HS-27A (cell line): ENCODE measurements around the gene NLRC3.
"Not testable (repeated sequence)": the region's sequence is repeated elsewhere in the genome, so short reads cannot be mapped to it uniquely, and the experiment has no call there.

ENCODE experiments used
- DNase-seq: peaks from one replicate; pipeline ENCODE4 v3.0.0-alpha.2; 2012; ENCODE audit warnings: low read depth, missing footprints

NLRC3 gene

DNA sequence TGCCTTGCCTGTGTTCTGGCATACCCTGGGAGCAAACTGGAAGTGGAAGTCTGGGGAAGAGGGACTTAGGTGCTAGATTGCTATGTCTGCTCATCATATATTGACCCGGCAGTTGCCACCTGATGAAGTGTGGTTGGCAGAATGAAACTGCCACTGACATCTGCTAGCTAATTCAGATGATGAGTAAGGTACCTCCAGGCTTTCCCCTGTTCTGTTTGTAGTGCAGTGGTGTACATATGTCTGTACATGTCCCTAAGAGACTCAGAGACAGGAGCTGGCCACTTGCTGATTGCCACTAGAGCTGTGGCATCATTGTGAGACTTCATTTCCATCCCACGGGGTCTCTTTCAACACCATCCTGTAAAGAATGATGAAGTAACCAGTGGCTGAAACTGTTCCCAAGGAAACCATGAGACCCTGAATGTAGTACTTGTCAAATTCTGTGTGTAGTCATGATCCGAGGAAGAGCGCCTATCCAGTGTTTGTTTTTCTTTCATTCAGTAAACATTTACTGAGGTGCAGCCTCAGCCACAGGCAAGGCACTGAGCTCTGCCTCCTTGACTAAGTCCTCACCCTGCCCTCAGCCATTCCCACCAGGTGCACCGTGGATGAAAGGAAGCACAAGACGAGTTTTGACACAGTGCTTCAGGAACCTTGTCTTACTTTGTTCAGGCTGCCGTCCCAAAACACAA, 63.2 kb downstream of the NLRC3 start:
- DNase-seq, result no peak

DNA sequence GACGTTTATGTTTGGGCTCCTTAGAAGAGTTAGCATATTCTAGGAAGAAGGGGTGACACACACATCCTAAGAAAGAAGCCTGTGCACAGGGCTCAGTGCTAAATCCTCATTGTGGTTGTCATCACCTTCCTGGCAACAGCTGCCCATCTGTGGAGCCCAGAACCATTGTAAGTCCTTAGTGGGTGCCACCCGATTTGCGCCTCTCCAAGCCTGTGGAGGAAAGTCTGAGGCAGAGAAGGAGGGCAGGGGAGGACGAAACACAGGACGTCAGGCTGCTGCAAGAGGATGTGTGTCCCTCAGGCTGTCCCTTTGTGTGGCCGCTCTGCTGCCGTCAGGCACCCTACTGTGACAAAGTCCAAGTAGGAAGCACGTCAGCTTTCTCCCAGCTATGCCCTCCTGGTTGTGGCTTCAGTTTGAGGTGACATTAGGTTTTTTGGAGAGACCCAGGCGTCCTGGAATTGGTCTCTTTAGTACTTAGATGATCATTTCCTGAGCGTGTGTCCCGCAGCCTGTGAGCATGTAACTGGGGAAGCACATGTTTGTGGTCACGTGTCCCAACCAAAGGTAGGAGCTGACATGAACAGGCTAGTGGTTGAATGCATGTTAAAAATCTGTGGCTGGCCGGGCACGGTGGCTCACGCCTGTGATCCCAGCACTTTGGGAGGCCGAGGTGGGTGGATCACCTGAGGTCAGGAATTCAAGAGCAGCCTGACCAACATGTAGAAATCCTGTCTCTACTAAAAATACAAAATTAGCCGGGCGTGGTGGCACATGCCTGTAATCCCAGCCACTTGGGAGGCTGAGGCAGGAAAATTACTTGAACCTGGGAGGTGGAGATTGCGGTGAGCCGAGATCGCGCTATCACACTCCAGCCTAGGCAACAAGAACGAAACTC, 65.7 kb downstream of the NLRC3 start:
- DNase-seq, result no peak

DNA sequence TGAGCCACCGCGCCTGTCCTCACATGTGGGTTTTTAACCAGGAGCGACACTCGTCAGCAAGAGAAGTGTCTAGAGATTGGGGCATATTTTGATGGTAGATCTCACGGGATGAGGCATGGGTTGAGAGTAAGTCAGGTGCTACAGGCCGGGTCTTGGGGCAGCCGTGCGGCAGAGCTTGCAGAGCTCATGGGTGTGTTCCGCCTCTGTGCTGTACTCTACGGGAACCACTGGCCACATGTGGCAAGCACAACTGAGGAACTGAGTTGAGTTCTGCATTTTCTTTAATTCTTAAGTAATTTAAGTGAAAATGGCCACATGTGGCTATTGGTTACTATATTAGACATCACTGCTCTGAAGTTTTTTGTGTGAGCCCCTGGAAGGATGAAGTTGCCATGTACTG, 66.8 kb downstream of the NLRC3 start:
- DNase-seq, result no peak

DNA sequence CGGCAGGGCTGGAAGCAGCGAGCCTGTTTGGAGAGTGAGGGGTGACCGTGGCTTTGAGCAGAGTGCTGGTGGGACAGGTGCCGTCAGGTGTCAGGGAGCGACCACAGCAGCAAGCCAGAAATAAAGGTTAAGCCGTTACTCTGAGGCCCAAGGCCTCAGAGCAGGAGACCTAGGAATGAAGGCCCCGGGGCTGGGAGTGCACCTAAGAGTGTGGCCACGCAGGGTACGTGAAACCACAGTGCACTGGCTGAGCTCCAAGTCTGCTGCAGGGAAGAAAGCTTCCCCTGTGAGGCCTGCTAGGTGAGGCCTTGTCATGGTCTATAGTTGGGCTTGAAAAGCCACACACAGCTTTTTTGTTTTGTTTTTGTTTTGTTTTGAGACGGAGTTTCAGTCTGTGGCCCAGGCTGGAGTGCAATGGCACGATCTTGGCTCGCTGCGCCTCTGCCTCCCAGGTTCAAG, 67.7 kb downstream of the NLRC3 start:
- DNase-seq, result no peak

DNA sequence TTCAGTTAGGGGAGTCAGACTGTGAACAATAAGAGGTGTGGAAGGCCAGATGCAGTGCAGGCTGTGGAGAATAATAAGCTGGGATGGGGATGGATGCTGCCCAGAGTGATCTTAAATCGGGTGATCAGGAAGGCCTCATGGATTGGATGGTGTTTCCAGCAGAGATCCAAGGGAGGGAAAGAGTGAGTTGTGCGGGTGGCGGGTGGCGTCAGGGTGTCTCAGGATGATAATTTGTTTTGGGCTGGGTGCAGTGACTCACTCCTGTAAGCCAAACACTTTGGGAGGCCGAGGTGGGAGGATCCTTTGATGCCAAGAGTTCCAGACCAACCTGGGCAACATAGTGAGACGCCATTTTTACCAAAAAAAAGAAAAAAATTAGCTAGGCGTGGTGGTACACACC, 68.5 kb downstream of the NLRC3 start:
- no peak for DNase-seq

DNA sequence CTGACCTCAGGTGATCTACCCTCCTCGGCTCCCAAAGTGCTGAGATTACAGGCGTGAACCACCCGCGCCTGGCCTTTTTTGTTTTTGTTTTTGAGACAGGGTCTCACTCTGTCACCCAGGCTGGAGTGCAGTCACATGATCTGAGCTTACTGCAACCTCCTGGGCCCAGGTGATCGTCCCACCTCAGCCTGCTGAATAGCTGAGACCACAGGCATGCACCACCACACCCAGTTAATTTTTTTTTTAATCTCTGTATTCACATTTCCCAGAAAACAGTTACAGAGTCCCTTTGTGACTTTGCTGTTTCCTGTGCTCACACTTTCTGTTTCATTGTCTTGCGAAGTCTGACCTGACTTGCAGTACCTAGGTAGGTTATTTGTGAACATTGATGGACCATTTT, 73.7 kb downstream of the NLRC3 start:
- DNase-seq, result no peak

DNA sequence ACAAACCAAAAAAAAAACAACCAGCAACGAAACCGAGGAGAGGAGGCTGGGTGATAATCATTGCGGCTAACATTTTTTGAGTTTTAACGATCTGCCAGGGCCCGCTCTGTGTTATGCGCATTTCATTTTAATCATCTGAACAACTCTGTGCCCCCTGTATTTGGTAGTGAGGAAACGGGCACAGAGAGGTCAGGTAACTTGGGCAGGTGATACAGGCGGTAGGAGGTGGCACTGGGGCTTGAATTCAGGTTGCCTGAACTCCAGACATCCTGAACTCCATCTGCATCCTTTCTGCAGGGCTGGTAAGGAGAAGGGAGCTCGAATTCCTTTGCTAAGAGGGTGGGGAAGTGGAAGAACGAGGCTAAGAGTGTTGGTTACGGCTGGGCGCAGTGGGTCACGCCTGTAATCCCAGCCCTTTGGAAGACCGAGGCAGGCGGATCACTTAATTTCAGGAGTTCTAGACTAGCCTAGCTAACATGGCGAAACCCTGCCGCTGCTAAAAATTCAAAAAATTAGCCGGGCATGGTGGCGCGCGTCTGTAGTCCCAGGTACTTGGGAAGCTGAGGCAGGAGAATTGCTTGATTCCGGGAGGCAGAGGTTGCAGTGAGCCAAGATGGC, 75.3 kb downstream of the NLRC3 start:
- no peak for DNase-seq

- DNase-seq, result not testable (repeated sequence)
Measured at GRCh38 chr16:3501412-3501761, 75.8 kb downstream of the NLRC3 start.

- no peak for DNase-seq
Measured at GRCh38 chr16:3498988-3499387, 78.2 kb downstream of the NLRC3 start.

GRCh38 chr16:3497771-3498170, 79.4 kb downstream of the NLRC3 start:
- DNase-seq, result no peak

GRCh38 chr16:3496386-3496785, 80.8 kb downstream of the NLRC3 start:
- DNase-seq, result no peak

GRCh38 chr16:3495176-3495575, 82.0 kb downstream of the NLRC3 start, which contains the start of gene C16orf90:
Gene C16orf90, minus strand, starts transcription at chr16:3495489. Its CDS starts 68 bp downstream, at chr16:3495421.
- no peak for DNase-seq

DNA sequence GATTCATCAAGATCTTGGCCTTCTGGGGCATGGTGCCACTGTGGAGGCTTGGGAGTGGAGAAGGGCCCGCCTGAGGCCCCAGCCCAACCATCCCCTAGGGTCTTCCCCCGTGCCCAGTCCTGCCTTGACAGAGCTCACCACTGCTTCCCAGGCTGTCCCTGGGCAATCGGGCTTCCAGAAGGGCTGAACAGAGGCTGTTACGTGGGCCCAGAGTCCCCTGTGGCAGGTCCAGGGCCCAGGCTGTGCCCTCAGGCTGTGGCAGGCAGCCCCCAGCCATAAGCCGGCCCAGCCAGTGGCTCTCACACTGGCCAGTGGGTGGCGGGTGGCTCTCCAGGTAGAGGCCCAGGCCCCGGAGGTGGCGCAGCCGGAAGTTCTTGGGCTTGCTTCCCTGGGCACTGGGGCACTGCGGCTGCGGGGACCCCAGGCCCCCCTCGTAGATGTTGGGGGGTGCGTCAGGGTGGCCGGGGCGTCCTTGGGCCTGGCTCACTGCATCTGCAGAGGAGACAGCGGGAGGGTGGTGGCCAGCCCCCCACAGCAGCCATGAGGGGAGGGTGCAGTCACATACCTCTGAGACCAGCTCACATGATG, 82.7 kb downstream of the NLRC3 start:
- no peak for DNase-seq

DNA sequence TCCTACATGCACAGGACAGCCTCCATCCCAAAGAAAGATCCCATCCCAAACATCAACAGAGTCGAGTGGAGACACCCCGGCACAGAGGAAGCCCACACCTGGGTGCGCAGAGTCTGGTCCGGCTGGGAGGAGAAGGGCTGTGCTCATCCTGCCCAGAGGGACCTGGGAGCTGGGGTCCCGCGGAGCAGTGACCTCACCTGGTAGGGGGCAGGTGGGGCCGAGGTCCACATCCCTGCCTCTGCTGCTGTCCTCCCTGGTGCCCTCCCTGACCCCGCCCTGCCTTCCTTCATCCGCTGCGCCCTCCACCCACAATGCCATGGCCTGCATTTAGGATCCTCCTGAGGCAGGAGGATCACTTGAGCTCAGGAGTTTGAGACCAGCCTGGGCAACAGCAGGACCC, 84.8 kb downstream of the NLRC3 start:
- DNase-seq, result no peak

GRCh38 chr16:3490911-3491629, 86.1 kb downstream of the NLRC3 start:
- DNase-seq, result no peak
